ENCODE measurements around the gene ZNF689. TPM values are rescaled to one million over a fixed set of nuclear protein-coding genes. Genes with fewer than 3 reads are reported as not detected.

Gene ZNF689
- total RNA-seq, 6 experiments from 2014 or later = 3.9 to 5.8 (median 4.4) TPM

- H3K4me1 ChIP-seq = peaks cover 0 to 12% (median under 1%) of the 10 kb centered on the region in 4 donors
- intact Hi-C loops (cut with DNase I) = no loop called here
- peak overlapping the region in 2 of 3 donors; percentile 49 to 89 for H3K27ac ChIP-seq
- 69% methylated on average over 4 of the region's 44 CpGs for WGBS (ENCODE audit: insufficient coverage, low coverage, low lambda C conversion rate, missing lambda C conversion rate)
- peak overlapping the region in 1 of 3 donors; percentile 3 for H3K4me3 ChIP-seq
- H3K27me3 ChIP-seq = no peaks in the 10 kb centered on the region
- ATAC-seq = no peak
- no peak for DNase-seq
- H3K36me3 ChIP-seq = no peaks in the 10 kb centered on the region
- H3K9me3 ChIP-seq = no peaks in the 10 kb centered on the region
- TF ChIP-seq CTCF (IDR thresholded peaks at IDR 0.05) (no peak), POLR2A (IDR thresholded peaks at IDR 0.05) (no peak)
Observed at GRCh38 chr16:30569746-30570635, 40.2 kb downstream of the ZNF689 start.

- no peak for ATAC-seq
Observed at GRCh38 chr16:30569281-30569680, 40.9 kb downstream of the ZNF689 start.

GRCh38 chr16:30567991-30568638, 42.1 kb downstream of the ZNF689 start:
- Histone ChIP-seq H3K27ac (no peak overlapping the region), H3K9me3 (no peaks in the 10 kb centered on the region), H3K27me3 (no peaks in the 10 kb centered on the region), H3K4me1 (peaks cover 0 to 12% (median under 1%) of the 10 kb centered on the region in 4 donors), H3K4me3 (no peak overlapping the region), H3K36me3 (no peaks in the 10 kb centered on the region)
- ATAC-seq (no peak), DNase-seq (no peak)
- intact Hi-C loops (cut with DNase I) = no loop called here
- TF ChIP-seq CTCF (IDR thresholded peaks at IDR 0.05) = no peak
- no peak for TF ChIP-seq POLR2A (IDR thresholded peaks at IDR 0.05)
- 28% methylated on average over 3 of the region's 6 CpGs for WGBS (ENCODE audit: insufficient coverage, low coverage, low lambda C conversion rate, missing lambda C conversion rate)

More at GRCh38 chr16:30569281-30569680, 40.9 kb downstream of the ZNF689 start:
- H3K36me3 ChIP-seq = no peaks in the 10 kb centered on the region
- 96% methylated on average over 3 of the region's 3 CpGs for WGBS (ENCODE audit: insufficient coverage, low coverage, low lambda C conversion rate, missing lambda C conversion rate)
- intact Hi-C loops (cut with DNase I) = no loop called here
- TF ChIP-seq POLR2A (IDR thresholded peaks at IDR 0.05) = no peak
- H3K9me3 ChIP-seq = no peaks in the 10 kb centered on the region
- peaks cover 0 to 12% (median under 1%) of the 10 kb centered on the region in 4 donors for H3K4me1 ChIP-seq
- H3K27me3 ChIP-seq = no peaks in the 10 kb centered on the region
- H3K4me3 ChIP-seq = no peak overlapping the region
- DNase-seq = no peak
- H3K27ac ChIP-seq = no peak overlapping the region

- Histone ChIP-seq H3K4me1 (peaks cover 0 to 9% (median under 1%) of the 10 kb centered on the region in 4 donors), H3K9me3 (no peaks in the 10 kb centered on the region), H3K27ac (no peak overlapping the region), H3K27me3 (no peaks in the 10 kb centered on the region), H3K4me3 (no peak overlapping the region), H3K36me3 (no peaks in the 10 kb centered on the region)
- TF ChIP-seq POLR2A (IDR thresholded peaks at IDR 0.05) = no peak
- no peak for TF ChIP-seq CTCF (IDR thresholded peaks at IDR 0.05)
- ATAC-seq (peak in 1 of 4 donors; percentile 43), DNase-seq (no peak)
- intact Hi-C loops (cut with DNase I) = no loop called here
- WGBS (ENCODE audit: insufficient coverage, low coverage, low lambda C conversion rate, missing lambda C conversion rate) = 29% methylated on average over 6 of the region's 14 CpGs
Observed at GRCh38 chr16:30567160-30567990, 42.8 kb downstream of the ZNF689 start.
